Jurkat, Clone E6-1 (cell line): ENCODE data around the gene SH2D5. TPM values are rescaled to one million over a fixed set of nuclear protein-coding genes. Genes with fewer than 3 reads are reported as not detected.
A peak's percentile ranks its signal among the peaks of the same experiment; 100 is the strongest.

ENCODE experiments used
- DNase-seq: peaks from one replicate; pipeline ENCODE4 v3.0.0-alpha.2; 2011; ENCODE audit warnings: low read depth, low spot score
- H3K4me3 ChIP-seq: 2 replicates; pipeline ENCODE4 v1.5.1; 2011; ENCODE audit warnings: mild to moderate bottlenecking, low read length, control low read depth, moderate library complexity
- polyA plus RNA-seq: library from polyadenylated mRNA; unstranded; fragments of >200 nt; gene quantifications from one replicate; pipeline ENCODE4 v1.2.1, GENCODE V29; 2012; ENCODE audit warnings: missing spikeins; ENCODE audit not compliant: insufficient read length, insufficient read depth

Gene SH2D5
- 4.7 TPM for polyA plus RNA-seq

- H3K4me3 ChIP-seq = peak within 1 kb of the TSS; percentile 50
- DNase-seq = no peak
Observed at GRCh38 chr1:20732588-20733359, at the start of gene SH2D5. SH2D5 (minus strand) TSS chr1:20732703; CDS start chr1:20728044, 4,659 bp downstream.

- DNase-seq = no peak
- no peak overlapping the region for H3K4me3 ChIP-seq
Observed at GRCh38 chr1:20775700-20776099, 43.2 kb upstream of the SH2D5 start.

- DNase-seq = no peak
- H3K4me3 ChIP-seq = no peak overlapping the region
Observed at GRCh38 chr1:20771780-20772179, 39.3 kb upstream of the SH2D5 start.

- no peak for DNase-seq
- no peak overlapping the region for H3K4me3 ChIP-seq
Observed at GRCh38 chr1:20770314-20771087, 38.0 kb upstream of the SH2D5 start.

GRCh38 chr1:20767271-20767670 is 34.8 kb upstream of the SH2D5 start:
- DNase-seq = no peak
- no peak overlapping the region for H3K4me3 ChIP-seq

GRCh38 chr1:20763417-20763816 is 30.9 kb upstream of the SH2D5 start:
- H3K4me3 ChIP-seq = no peak overlapping the region
- DNase-seq = no peak

GRCh38 chr1:20760322-20760721 is 27.8 kb upstream of the SH2D5 start:
- no peak overlapping the region for H3K4me3 ChIP-seq
- no peak for DNase-seq

- no peak overlapping the region for H3K4me3 ChIP-seq
- no peak for DNase-seq
Observed at GRCh38 chr1:20753589-20753988, 21.1 kb upstream of the SH2D5 start.

- no peak for DNase-seq
- no peak overlapping the region for H3K4me3 ChIP-seq
Observed at GRCh38 chr1:20751462-20751990, 19.0 kb upstream of the SH2D5 start.

- no peak for DNase-seq
- H3K4me3 ChIP-seq = no peak overlapping the region
Observed at GRCh38 chr1:20742671-20743070, 10.2 kb upstream of the SH2D5 start.

GRCh38 chr1:20740781-20741180 is 8.3 kb upstream of the SH2D5 start:
- no peak for DNase-seq
- H3K4me3 ChIP-seq = no peak overlapping the region

GRCh38 chr1:20739225-20739624 is 6.7 kb upstream of the SH2D5 start:
- no peak overlapping the region for H3K4me3 ChIP-seq
- no peak for DNase-seq

GRCh38 chr1:20735581-20736111 is 3.1 kb upstream of the SH2D5 start:
- peak; percentile 89 for DNase-seq
- H3K4me3 ChIP-seq = no peak overlapping the region

- DNase-seq = no peak
- H3K4me3 ChIP-seq = no peak overlapping the region
Observed at GRCh38 chr1:20733360-20733975, 965 bp upstream of the SH2D5 start.

GRCh38 chr1:20732071-20732587 is 374 bp downstream of the SH2D5 start:
- DNase-seq = no peak
- peak overlapping the region; percentile 50 for H3K4me3 ChIP-seq

GRCh38 chr1:20731057-20731991 is 1.2 kb downstream of the SH2D5 start:
- DNase-seq = no peak
- peak overlapping the region; percentile 42 for H3K4me3 ChIP-seq

GRCh38 chr1:20730690-20731056 is 1.8 kb downstream of the SH2D5 start:
- no peak overlapping the region for H3K4me3 ChIP-seq
- no peak for DNase-seq

GRCh38 chr1:20729990-20730689 is 2.4 kb downstream of the SH2D5 start:
- H3K4me3 ChIP-seq = no peak overlapping the region
- no peak for DNase-seq
